MM.1S (cell line): ENCODE data around the gene SCAI.
"Not testable (repeated sequence)": the region's sequence is repeated elsewhere in the genome, so short reads cannot be mapped to it uniquely, and the experiment has no call there.

Experiments
- DNase-seq: peaks from one replicate; pipeline ENCODE4 v3.0.0-alpha.2; 2015
- H2AFZ ChIP-seq: fragments of 300-600 bp; sonication (generic); 2 replicates; pipeline ENCODE4 v1.6.0; 2016; ENCODE audit warnings: antibody characterized with exemption, low read length
- H3F3A ChIP-seq: fragments of 300-600 bp; sonication (generic); 2 replicates; pipeline ENCODE4 v1.6.1; 2016; ENCODE audit warnings: mild to moderate bottlenecking, antibody characterized with exemption, low read length, moderate library complexity, mixed read lengths; ENCODE audit not compliant: insufficient read depth
- H3K27ac ChIP-seq: fragments of 300-600 bp; sonication (generic); 2 replicates; pipeline ENCODE4 v1.5.1; 2016; ENCODE audit warnings: mild to moderate bottlenecking, low read length
- H3K27me3 ChIP-seq: fragments of 300-600 bp; sonication (generic); replicated peaks from 2 replicates; pipeline ENCODE4 v1.6.0; 2016; ENCODE audit warnings: low read length; ENCODE audit not compliant: insufficient read depth
- H3K36me3 ChIP-seq: fragments of 300-600 bp; sonication (generic); replicated peaks from 2 replicates; pipeline ENCODE4 v1.6.1; 2016; ENCODE audit warnings: mild to moderate bottlenecking, low read length, mixed read lengths; ENCODE audit not compliant: insufficient read depth
- H3K4me1 ChIP-seq: fragments of 300-600 bp; sonication (generic); 2 replicates; pipeline ENCODE4 v1.6.1; 2016; ENCODE audit warnings: low read length, mixed read lengths
- H3K4me2 ChIP-seq: fragments of 300-600 bp; sonication (generic); 2 replicates; pipeline ENCODE4 v1.6.0; 2016; ENCODE audit warnings: low read depth, low read length
- H3K4me3 ChIP-seq: fragments of 300-600 bp; sonication (generic); 2 replicates; pipeline ENCODE4 v1.5.1; 2016; ENCODE audit warnings: low read length, mixed read lengths
- H3K79me2 ChIP-seq: fragments of 300-600 bp; sonication (generic); 2 replicates; pipeline ENCODE4 v1.6.1; 2016; ENCODE audit warnings: mixed run types, low read length, mixed read lengths
- H3K9ac ChIP-seq: fragments of 300-600 bp; sonication (generic); 2 replicates; pipeline ENCODE4 v1.6.1; 2016; ENCODE audit warnings: low read length, mixed read lengths
- H3K9me2 ChIP-seq: fragments of 300-600 bp; sonication (generic); replicated peaks from 2 replicates; pipeline ENCODE4 v1.6.1; 2016; ENCODE audit warnings: mild to moderate bottlenecking, low read length, mixed read lengths; ENCODE audit not compliant: insufficient read depth
- H3K9me3 ChIP-seq: fragments of 300-600 bp; sonication (generic); replicated peaks from 2 replicates; pipeline ENCODE4 v1.6.1; 2016; ENCODE audit warnings: mild to moderate bottlenecking, low read length, mixed read lengths; ENCODE audit not compliant: insufficient read depth
- H4K20me1 ChIP-seq: fragments of 300-600 bp; sonication (generic); 2 replicates; pipeline ENCODE4 v1.6.1; 2016; ENCODE audit warnings: mild to moderate bottlenecking, low read length, moderate library complexity, mixed read lengths; ENCODE audit not compliant: insufficient read depth
- EZH2 ChIP-seq: fragments of 300-600 bp; sonication (generic); optimal IDR thresholded peaks from 2 replicates; pipeline ENCODE3; 2017; ENCODE audit warnings: low read depth, mild to moderate bottlenecking, antibody characterized with exemption, low read length, mixed read lengths
- EZH2phosphoT487 ChIP-seq: fragments of 300-600 bp; sonication (generic); IDR thresholded peaks from 2 replicates; pipeline ENCODE4 v1.6.1; 2018; ENCODE audit warnings: antibody characterized with exemption, low read length
- TF ChIP-seq, protein P1 (sequence below): fragments of 300-600 bp; sonication (generic); IDR thresholded peaks from 2 replicates; pipeline ENCODE4 v1.5.1; 2016; ENCODE audit warnings: antibody characterized with exemption, low read length, mixed read lengths

Gene SCAI

GRCh38 chr9:124964604-124965003 is 178.7 kb downstream of the SCAI start:
- Histone ChIP-seq H3K4me1 (no peaks in the 10 kb centered on the region), H3F3A (no peaks in the 10 kb centered on the region), H3K79me2 (no peaks in the 10 kb centered on the region), H3K9ac (no peak overlapping the region), H3K9me3 (no peaks in the 10 kb centered on the region), H4K20me1 (no peaks in the 10 kb centered on the region), H3K36me3 (no peaks in the 10 kb centered on the region), H3K27me3 (no peaks in the 10 kb centered on the region), H3K27ac (no peak overlapping the region), H3K4me3 (no peak overlapping the region), H2AFZ (no peak overlapping the region), H3K4me2 (no peak overlapping the region), H3K9me2 (no peaks in the 10 kb centered on the region)
- no peak for TF ChIP-seq EZH2phosphoT487
- TF ChIP-seq, protein P1, sequence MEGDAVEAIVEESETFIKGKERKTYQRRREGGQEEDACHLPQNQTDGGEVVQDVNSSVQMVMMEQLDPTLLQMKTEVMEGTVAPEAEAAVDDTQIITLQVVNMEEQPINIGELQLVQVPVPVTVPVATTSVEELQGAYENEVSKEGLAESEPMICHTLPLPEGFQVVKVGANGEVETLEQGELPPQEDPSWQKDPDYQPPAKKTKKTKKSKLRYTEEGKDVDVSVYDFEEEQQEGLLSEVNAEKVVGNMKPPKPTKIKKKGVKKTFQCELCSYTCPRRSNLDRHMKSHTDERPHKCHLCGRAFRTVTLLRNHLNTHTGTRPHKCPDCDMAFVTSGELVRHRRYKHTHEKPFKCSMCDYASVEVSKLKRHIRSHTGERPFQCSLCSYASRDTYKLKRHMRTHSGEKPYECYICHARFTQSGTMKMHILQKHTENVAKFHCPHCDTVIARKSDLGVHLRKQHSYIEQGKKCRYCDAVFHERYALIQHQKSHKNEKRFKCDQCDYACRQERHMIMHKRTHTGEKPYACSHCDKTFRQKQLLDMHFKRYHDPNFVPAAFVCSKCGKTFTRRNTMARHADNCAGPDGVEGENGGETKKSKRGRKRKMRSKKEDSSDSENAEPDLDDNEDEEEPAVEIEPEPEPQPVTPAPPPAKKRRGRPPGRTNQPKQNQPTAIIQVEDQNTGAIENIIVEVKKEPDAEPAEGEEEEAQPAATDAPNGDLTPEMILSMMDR: no peak
- TF ChIP-seq EZH2: no peak
- no peak for DNase-seq

- H3K27ac ChIP-seq: no peak overlapping the region
- no peak overlapping the region for H3K4me2 ChIP-seq
- H3K4me1 ChIP-seq: no peaks in the 10 kb centered on the region
- no peaks in the 10 kb centered on the region for H4K20me1 ChIP-seq
- no peaks in the 10 kb centered on the region for H3K36me3 ChIP-seq
- no peak for DNase-seq
- no peaks in the 10 kb centered on the region for H3F3A ChIP-seq
- no peak overlapping the region for H3K4me3 ChIP-seq
- H2AFZ ChIP-seq: no peak overlapping the region
- H3K9me2 ChIP-seq: no peaks in the 10 kb centered on the region
- H3K27me3 ChIP-seq: no peaks in the 10 kb centered on the region
- H3K79me2 ChIP-seq: no peaks in the 10 kb centered on the region
- TF ChIP-seq, protein P1: no peak
- TF ChIP-seq EZH2 (no peak), EZH2phosphoT487 (no peak)
- H3K9ac ChIP-seq: no peak overlapping the region
- no peaks in the 10 kb centered on the region for H3K9me3 ChIP-seq
Observed at GRCh38 chr9:124964056-124964455, 179.3 kb downstream of the SCAI start.

DNA sequence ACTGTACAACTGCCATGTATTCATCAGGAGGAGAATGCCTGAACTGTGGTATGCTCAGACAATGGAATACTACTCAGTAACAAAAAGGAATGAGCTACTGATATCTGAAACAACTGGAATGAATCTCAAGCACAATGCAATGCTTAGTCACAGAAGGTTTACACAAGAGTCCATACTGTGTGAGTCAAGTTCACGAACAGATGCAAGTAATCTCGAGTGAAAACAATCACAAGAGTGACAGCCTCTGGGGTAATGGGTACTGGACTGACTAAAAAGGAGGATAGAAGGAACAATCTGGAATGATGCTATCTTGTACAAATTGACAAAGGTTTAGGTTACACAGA is 182.9 kb downstream of the SCAI start:
- no peak overlapping the region for H2AFZ ChIP-seq
- no peak for DNase-seq
- H4K20me1 ChIP-seq: no peaks in the 10 kb centered on the region
- no peak overlapping the region for H3K4me3 ChIP-seq
- no peak overlapping the region for H3K9ac ChIP-seq
- no peak overlapping the region for H3K4me2 ChIP-seq
- TF ChIP-seq, protein P1: no peak
- TF ChIP-seq EZH2: no peak
- TF ChIP-seq EZH2phosphoT487: no peak
- H3F3A ChIP-seq: no peaks in the 10 kb centered on the region
- H3K9me2 ChIP-seq: no peaks in the 10 kb centered on the region
- no peaks in the 10 kb centered on the region for H3K36me3 ChIP-seq
- no peaks in the 10 kb centered on the region for H3K4me1 ChIP-seq
- no peak overlapping the region for H3K27ac ChIP-seq
- H3K9me3 ChIP-seq: no peaks in the 10 kb centered on the region
- no peaks in the 10 kb centered on the region for H3K27me3 ChIP-seq
- H3K79me2 ChIP-seq: no peaks in the 10 kb centered on the region

DNA sequence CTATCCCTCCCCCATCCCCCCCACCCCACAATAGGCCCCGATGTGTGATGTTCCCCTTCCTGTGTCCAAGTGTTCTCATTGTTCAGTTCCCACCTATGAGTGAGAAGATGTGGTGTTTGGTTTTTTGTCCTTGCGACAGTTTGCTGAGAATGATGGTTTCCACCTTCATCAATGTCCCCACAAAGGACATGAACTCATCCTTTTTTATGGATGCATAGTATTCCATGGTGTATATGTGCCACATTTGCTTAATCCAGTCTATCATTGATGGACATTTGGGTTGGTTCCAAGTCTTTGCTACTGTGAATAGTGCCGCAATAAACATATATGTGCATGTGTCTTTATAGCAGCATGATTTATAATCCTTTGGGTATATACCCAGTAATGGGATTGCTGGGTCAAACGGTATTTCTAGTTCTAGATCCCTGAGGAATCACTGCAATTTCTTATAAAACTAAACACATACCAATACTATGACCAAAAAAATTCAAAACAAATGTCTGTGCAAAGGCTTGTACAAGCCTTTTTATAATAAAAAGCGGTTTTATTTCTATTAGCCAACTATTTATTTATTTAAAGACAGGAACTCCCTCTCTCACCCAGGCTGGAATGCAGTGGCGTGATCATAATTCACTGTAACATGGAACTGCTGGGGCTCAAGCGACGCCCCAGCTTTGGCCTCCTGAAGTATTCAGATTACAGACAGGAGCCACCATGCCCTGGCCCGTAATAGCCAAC is 183.5 kb downstream of the SCAI start:
- H3K27ac ChIP-seq, H3F3A ChIP-seq, H4K20me1 ChIP-seq, H3K27me3 ChIP-seq, H3K4me1 ChIP-seq, H3K9me3 ChIP-seq, H3K79me2 ChIP-seq, DNase-seq, H3K4me3 ChIP-seq, H3K9ac ChIP-seq, H3K36me3 ChIP-seq, H3K4me2 ChIP-seq, H3K9me2 ChIP-seq, H2AFZ ChIP-seq: not testable (repeated sequence)
